Midbrain (tissue), 1 donor: ENCODE results near the gene AIF1L.

Experiments
- DNase-seq: peaks from one replicate; lab custom pipeline; 2025; lab: John Stamatoyannopoulos, UW

The AIF1L gene

GRCh38 chr9:131167936-131168335, 71.6 kb downstream of the AIF1L start:
- DNase-seq: no peak

- no peak for DNase-seq
Observed at GRCh38 chr9:131169563-131170240, 73.4 kb downstream of the AIF1L start.
